GM12872 (cell line): Measurements from ENCODE around the gene MROH8.

Source experiments
- CTCF ChIP-seq: IDR thresholded peaks from 3 replicates; pipeline ENCODE4 v1.5.1; 2011; ENCODE audit warnings: low read depth, mild to moderate bottlenecking, low read length, moderate library complexity; ENCODE audit not compliant: insufficient read depth

Gene MROH8

GRCh38 chr20:37075932-37076685 is 103.2 kb downstream of the MROH8 start:
- no peak for TF ChIP-seq CTCF

- no peak for TF ChIP-seq CTCF
Observed at GRCh38 chr20:37072293-37073196, 106.8 kb downstream of the MROH8 start.

GRCh38 chr20:37071481-37071911 is 107.9 kb downstream of the MROH8 start:
- TF ChIP-seq CTCF = no peak

GRCh38 chr20:37066168-37066567 is 113.2 kb downstream of the MROH8 start:
- no peak for TF ChIP-seq CTCF

GRCh38 chr20:37055276-37055675 is 124.1 kb downstream of the MROH8 start:
- no peak for TF ChIP-seq CTCF

- TF ChIP-seq CTCF = no peak
Observed at GRCh38 chr20:37053230-37053950, 126.0 kb downstream of the MROH8 start.
